HG03039 (cell line): ENCODE measurements around the gene EDEM3.
"Not testable (repeated sequence)": the region's sequence is repeated elsewhere in the genome, so short reads cannot be mapped to it uniquely, and the experiment has no call there.

Source experiments
- ATAC-seq: cut with Tn5 transposase; IDR thresholded peaks from one replicate; pipeline ENCODE4 v1.9.1; 2021; ENCODE audit warnings: mild to moderate bottlenecking, moderate library complexity; ENCODE audit not compliant: unreplicated experiment

EDEM3 gene

GRCh38 chr1:184680611-184681225 lies 73.9 kb downstream of the EDEM3 start:
- ATAC-seq = not testable (repeated sequence)

DNA sequence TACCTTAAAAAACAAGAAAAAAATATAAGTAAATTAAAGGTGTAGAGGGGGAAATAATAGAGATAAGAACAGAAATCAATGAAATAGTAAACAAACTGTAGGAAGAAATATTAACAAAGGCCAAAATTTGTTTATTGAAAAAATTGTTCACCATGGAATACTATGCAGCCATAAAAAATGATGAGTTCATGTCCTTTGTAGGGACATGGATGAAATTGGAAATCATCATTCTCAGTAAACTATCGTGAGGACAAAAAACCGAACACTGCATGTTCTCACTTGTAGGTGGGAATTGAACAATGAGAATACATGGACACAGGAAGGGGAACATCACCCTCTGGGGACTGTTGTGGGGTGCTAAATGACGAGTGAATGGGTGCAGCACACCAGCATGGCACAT lies 75.2 kb downstream of the EDEM3 start:
- not testable (repeated sequence) for ATAC-seq

DNA sequence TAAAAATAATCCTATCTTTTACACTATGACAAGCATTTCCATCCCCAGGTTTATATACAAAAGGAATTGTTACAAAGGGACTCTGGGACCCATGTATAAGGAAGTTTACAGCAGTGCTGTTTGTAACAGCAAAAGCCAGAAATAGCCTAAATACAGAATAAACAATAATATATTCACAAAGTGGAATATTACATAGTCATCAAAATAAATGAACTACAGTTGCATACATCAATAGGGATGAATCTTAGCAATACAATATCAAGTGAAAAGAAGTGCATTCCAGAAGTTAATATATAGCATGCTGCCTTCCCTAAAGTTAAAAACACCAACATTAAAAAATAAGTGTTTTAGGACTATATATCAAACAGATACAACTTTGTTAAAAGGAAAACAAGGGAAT lies 77.3 kb downstream of the EDEM3 start:
- ATAC-seq = no peak

- no peak for ATAC-seq
Observed at GRCh38 chr1:184673305-184673704, 81.4 kb downstream of the EDEM3 start.

- no peak for ATAC-seq
Observed at GRCh38 chr1:184672013-184672726, 82.5 kb downstream of the EDEM3 start.

GRCh38 chr1:184669391-184669790 lies 85.3 kb downstream of the EDEM3 start:
- no peak for ATAC-seq

- no peak for ATAC-seq
Observed at GRCh38 chr1:184665360-184665759, 89.3 kb downstream of the EDEM3 start.

DNA sequence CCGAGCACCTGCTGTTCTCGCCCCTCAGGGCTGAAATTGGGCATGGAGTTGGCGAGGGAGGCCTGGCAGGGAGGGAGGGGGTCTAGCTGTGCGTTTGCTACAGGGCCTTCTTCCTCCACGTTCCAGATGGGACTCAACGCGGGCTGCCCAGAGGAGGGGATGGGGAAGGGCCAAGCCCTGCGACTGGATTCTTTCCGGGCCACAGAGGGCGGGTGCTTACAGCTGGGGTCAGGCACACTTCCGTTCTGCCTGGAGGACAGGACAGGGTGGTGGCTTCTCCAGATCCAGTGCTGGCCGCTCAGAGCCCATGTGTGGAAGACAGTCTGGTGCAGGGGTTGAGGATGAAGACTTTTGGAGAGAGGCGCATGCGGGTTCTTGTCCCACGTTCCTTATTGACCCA lies 90.0 kb downstream of the EDEM3 start:
- ATAC-seq = no peak

DNA sequence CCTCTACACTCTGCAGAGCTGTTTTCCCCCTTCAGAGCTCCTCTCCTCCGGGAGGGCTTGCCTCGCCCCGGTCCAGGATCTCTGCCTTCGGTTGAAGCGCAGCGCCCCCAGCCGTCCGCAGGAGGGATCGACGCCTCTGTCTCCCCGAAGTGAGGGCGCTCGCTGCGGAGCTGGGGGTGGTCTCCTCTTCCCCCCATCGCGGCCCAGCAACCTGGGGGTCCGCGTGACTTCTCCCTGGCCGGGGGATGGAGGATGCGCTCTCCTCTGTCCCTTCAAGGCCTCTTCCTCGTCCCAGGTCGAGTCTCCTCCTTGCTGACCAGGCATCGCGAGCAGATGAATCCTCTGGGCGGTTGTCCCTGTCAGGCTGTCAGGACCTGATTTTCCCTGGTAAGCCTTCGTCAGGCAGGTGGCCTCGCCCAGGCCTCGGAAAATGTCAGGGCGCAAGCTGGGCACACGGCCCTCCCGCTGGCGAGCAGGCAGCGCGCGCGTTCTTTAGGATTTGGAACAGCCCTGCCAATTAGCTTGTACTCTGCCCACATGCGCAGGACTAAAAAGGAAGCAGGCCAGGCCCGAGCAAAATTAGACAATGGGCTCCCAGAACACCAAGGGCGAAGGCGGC lies 90.5 kb downstream of the EDEM3 start:
- ATAC-seq = no peak

DNA sequence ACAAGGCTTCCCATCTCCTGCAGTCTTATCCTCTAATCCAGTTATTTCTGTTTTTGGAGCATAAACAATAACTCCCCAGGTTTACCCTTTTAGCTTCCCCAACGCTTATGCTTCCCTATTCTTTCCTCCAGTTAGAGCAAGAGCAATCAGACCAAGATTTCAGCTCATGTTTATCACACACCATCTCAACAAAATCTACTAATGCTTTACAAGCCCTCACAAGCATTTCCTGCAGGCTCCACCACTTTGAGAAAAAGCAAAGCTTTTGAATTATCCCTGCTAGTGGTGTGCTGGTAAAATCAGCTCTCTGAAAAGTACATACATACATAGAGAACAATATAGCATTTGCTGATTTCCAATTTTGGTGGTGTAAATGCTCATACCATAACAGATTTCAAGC lies 92.9 kb downstream of the EDEM3 start:
- no peak for ATAC-seq

DNA sequence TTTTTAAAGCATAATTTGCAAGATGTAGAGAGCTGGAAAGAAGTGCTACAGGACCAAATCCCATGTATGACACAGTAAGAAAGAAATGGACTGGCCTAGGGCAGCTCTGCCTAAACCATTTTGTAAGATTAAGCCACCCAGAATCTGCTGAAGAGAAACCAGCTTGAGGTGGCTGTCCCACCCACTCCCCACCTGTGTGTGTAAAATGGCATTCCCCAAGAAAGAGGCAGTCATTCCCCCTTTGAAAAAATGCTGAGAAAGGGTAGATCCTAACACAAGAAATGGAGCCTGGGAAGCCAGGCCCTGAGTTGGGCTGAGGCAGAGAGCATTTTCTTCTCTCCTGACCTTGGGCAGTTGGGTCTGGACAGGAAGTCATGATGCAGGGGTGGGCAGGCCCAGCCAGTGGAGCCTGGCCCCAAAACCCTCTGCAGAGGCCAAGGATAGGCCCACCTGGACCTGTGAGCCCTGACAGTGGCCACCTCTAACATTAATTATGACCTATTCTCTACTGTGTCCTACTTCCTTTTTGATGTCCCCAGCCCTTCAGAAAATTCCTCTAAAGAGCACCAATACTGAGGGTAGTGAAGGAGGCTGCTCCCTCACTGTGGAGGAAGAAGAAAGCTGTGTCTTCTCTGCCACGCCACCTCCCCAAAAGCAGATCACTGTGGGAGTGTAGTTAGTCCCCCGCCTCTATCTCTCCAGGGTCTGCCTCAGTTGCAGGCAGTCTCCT lies 94.0 kb downstream of the EDEM3 start:
- no peak for ATAC-seq

GRCh38 chr1:184658055-184658454 lies 96.6 kb downstream of the EDEM3 start:
- no peak for ATAC-seq

DNA sequence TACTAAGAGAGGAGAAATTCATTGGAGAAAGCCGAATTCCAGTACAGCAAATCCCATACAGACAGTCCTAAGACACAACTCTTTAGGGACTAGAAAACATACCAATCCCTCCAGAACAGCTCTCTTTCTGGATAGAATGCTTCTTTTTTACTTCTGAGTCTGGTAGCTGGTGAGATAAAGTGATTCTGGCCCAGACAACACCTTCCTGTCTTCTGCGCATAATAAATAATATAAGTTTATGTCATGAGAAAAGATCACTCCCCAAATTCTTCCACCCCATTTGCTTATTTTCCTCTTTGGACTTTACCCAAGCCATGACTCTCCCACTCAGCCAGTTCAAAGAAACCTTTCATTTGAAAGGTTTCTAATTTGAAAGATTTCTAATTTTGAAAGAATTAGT lies 98.4 kb downstream of the EDEM3 start:
- no peak for ATAC-seq

DNA sequence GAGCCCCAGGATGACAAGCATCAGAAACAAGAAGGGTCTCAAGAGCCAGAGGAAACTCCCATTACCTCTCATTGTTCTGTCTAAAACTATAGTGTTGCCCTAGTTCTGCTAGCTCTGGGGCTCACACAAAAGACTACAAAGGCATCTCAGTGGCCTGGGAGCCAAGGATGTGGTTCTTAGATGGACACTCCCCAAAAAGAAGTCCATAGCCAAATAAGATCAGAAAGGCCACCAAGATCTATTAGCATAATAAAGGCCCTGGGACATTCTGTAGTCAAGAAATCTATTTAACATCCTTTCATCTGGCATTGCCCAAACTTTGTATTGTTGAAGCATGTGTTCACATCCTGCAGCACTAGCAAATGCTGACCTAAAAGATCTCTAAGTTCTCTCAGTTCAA lies 99.5 kb downstream of the EDEM3 start:
- no peak for ATAC-seq

- ATAC-seq = no peak
Observed at GRCh38 chr1:184650177-184650866, 104.3 kb downstream of the EDEM3 start.

DNA sequence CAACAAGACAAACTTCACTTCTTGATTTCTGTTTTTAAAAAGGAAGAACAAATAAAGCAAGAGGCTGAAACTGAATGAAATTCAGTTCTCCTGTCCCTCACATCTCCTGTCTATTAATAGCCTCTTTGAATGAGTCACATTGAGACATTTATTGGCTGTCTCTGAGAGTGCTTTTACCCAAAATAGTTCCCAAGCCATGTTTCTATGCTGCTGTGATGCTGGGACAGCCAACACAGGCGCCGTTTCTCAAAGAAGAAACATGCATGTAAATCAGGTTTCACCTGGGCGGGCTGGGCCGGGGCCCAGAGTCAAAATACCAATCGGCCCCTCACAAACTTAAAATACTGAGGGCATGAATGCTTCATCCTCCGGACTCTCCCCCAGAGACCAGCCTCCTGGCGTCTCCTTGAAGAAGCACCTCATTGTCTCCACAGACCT lies 105.2 kb downstream of the EDEM3 start:
- ATAC-seq = peak; percentile 88

GRCh38 chr1:184648856-184649201 lies 105.8 kb downstream of the EDEM3 start:
- ATAC-seq = no peak

DNA sequence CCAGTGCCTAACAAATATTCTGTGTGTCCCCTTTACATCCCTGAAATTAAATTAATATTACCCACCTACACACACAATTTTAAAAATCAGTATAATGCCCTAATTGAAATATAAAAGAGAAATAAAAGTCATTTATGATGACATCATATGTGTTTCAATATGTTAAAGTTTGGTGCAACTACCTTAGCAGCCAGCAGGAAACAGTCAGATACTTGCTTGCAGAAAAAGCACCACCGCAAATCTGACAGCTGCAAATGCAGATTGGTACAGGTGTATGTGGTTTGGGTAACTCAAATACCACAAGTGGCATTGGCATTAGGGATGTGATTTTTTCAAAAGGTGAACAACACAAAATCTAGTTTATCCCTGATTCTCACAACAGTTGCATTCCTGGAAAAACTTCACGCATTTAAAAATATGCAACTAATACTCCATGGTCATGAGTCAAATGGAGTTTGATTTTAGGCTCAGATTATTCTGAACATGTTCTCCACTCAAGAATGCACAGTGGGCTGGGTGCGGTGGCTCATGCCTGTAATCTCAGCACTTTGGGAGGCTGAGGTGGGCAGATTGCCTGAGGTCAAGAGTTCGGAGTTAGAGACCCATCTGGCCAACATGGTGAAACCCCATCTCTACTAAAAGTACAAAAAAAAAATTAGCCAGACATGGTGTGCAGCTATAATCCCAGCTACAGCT lies 106.3 kb downstream of the EDEM3 start:
- no peak for ATAC-seq

- ATAC-seq = no peak
Observed at GRCh38 chr1:184647471-184647870, 107.2 kb downstream of the EDEM3 start.

- no peak for ATAC-seq
Observed at GRCh38 chr1:184646824-184647223, 107.8 kb downstream of the EDEM3 start.
